ENCODE data around the gene ETV1.

DNA sequence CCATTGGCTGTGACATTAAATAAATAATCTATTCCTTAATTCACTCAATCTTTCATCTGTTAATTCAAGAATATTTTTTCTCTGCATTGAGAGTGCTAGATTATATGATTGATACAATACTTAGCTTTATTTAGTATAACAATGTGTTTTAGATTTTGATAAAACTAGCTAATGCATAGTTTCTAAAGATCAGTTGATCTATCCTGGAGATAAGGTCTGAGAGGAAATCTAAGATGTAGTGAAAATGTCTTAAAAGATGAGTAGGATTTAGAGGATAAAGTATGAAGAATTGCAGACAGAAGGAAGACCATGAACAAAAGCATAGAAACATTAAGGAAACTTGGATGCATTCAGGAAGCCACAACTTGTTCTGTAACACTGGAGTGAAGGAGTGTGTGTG lies 110.3 kb downstream of the ETV1 start:
- TF ChIP-seq TCF12 (IDR thresholded peaks at IDR 0.05; ENCODE audit: low read depth) (no peak), CREB1 (IDR thresholded peaks at IDR 0.05; ENCODE audit: low read depth) (no peak), YY1 (IDR thresholded peaks at IDR 0.05; ENCODE audit: low read depth) (no peak), FOXM1 (IDR thresholded peaks at IDR 0.05; ENCODE audit: borderline replicate concordance, low read depth) (no peak)
